Heart right ventricle (tissue), 16 donors: ENCODE results near the gene EMC9. TPM values are rescaled to one million over a fixed set of nuclear protein-coding genes. Genes with fewer than 3 reads are reported as not detected.

Experiments
- ATAC-seq, 8 donors: fragments of 200-7000 bp; cut with Tn5 transposase; one replicate each; pipeline ENCODE4 v1.9.1; 2020; ENCODE audit warnings: mild to moderate bottlenecking in 8 of 8, moderate library complexity in 8 of 8, moderate number of reproducible peaks in 1 of 8
- DNase-seq, 2 donors: peaks; one replicate each; pipeline ENCODE4 v3.0.0-alpha.2; 2020
- H3K27ac ChIP-seq, 10 donors: fragments of 200-600 bp; sonication (generic) in 2 of 10; one replicate each; pipeline versions ENCODE4 v1.5.0 to v1.8.0; 2020 to 2022; ENCODE audit warnings: mild to moderate bottlenecking in 3 of 10
- H3K27me3 ChIP-seq, 7 donors: fragments of 200-600 bp; one replicate each; pipeline ENCODE4 v1.8.0; 2021 to 2022; ENCODE audit warnings: mild to moderate bottlenecking in 2 of 7
- H3K36me3 ChIP-seq, 9 donors: fragments of 200-600 bp; sonication (generic) in 1 of 9; one replicate each; pipeline versions ENCODE4 v1.5.0 to v1.8.0; 2020 to 2022; ENCODE audit warnings: mild to moderate bottlenecking in 2 of 9
- H3K4me1 ChIP-seq, 9 donors: fragments of 200-600 bp; sonication (generic) in 1 of 9; one replicate each; pipeline versions ENCODE4 v1.5.0 to v1.8.0; 2020 to 2022; ENCODE audit warnings: mild to moderate bottlenecking in 4 of 9
- H3K4me3 ChIP-seq, 10 donors: fragments of 200-600 bp; sonication (generic) in 2 of 10; one replicate each; pipeline versions ENCODE4 v1.5.0 to v1.8.0; 2020 to 2022; ENCODE audit warnings: mild to moderate bottlenecking in 7 of 10, moderate library complexity in 2 of 10
- H3K9me3 ChIP-seq, 11 donors: fragments of 200-600 bp in 10 of 11; sonication (generic) in 2 of 11; one replicate each; pipeline versions ENCODE4 v1.5.0 to v1.8.0; 2013 to 2022; ENCODE audit warnings: mild to moderate bottlenecking in 2 of 11, control low read depth in 1 of 11, moderate library complexity in 1 of 11
- CTCF ChIP-seq, 9 donors: fragments of 200-600 bp; sonication (generic) in 2 of 9; IDR thresholded peaks; one replicate each; pipeline versions ENCODE4 v1.5.0 to v1.8.0; 2021 to 2022; ENCODE audit warnings: antibody characterized with exemption in 9 of 9, mild to moderate bottlenecking in 5 of 9, moderate library complexity in 1 of 9
- WGBS, 2 donors: extraction: QIAGEN DNeasy Blood & Tissue Kit; methylation state at CpG; one replicate each; pipeline ENCODE4 v1.1.7; 2013; ENCODE audit warnings: inconsistent platforms in 1 of 2; 5-methylcytosine and 5-hydroxymethylcytosine counted together
- intact Hi-C, 10 donors: fragments of 100-400 bp; cut with DNase I; formaldehyde crosslinking; loops; one replicate each; pipeline versions ENCODE4 v1.11.1 to v1.14.2; 2022
- polyA plus RNA-seq, 2 donors: library from polyadenylated mRNA; stranded (reverse); fragments of 200-250 nt; gene quantifications; one replicate each; pipeline ENCODE4 v1.2.3, GENCODE V29; 2013
- total RNA-seq, 10 donors: library from RNA; stranded (reverse); fragmentation: NEBNext Ultra II Directional in 3 of 10; extraction: Animal tissue kit (Norgen Biotek cat#: 25700) in 3 of 10; gene quantifications; one replicate each; pipeline versions ENCODE4 v1.2.1 to v1.2.4, GENCODE V29; 2021 to 2023
- donor health status: Arrhythmogenic right ventricular cardiomyopathy.
- donor health status: ischemic (EF 13 %, LVEDD 7.1; RV severe dilation, severe dysfunction).
- donor health status: healthy with polysubstance abuse.
- donor health status: DM: no; HTN: yes; CAD: no.
- donor health status: DM: no; HTN: no; CAD: no.
- donor health status: ischemic (EF 25% LVEDD 6.9; RV normal size, moderate dysfunction).
- donor health status: ischemic (EF 25% LVEDD 5.7; RV mildly dilated, moderate dysfunction).
- donor health status: healthy.
- donor health status: DM: yes; HTN: yes; CAD: no.
- donor health status: Ischemic cardiomyopathy.
- donor health status: ischemic (EF 35%, LVEDD 5.7; RV mildly dilated, moderate dysfunction).
- donor health status: nonischemic (EF 11% LVEDD 7.7; RV severe dilation, severe dysfunction).
- donor health status: DM: yes; HTN: yes; CAD: no.
- donor health status: PGD.
- donor health status: ischemic (EF 29% LVEDD 5.4; RV normal size, mild dysfunction).
- donor health status: nonischemic (EF 23%, LVEDD 6.1; RV moderate dilation, normal function).

Gene EMC9
- total and polyA plus RNA-seq, 12 donors: 10.2 to 44.3 (median 14.4) TPM

GRCh38 chr14:24145219-24145618, 3.8 kb upstream of the EMC9 start:
- Histone ChIP-seq H3K27me3 (no peaks in the 10 kb centered on the region), H3K36me3 (peaks cover 0 to 48% (median 16%) of the 10 kb centered on the region in 9 donors), H3K27ac (peak overlapping the region in 8 of 10 donors; percentile 89 to 95 (median 94)), H3K4me3 (peak overlapping the region in 5 of 10 donors; percentile 75 to 96 (median 92)), H3K9me3 (no peaks in the 10 kb centered on the region), H3K4me1 (peaks cover 18 to 65% (median 37%) of the 10 kb centered on the region in 9 donors)
- intact Hi-C loops: loop anchor here in 3 of 10 donors (5.0 to 10.0 kb wide), 2 partner anchors 33 to 840 kb away; partner anchors contain the start of genes DCAF11 (in 2 of the 3), NRL (in 2 of the 3), BCL2L2 (in 1 of the 3) and PPP1R3E (in 1 of the 3)
- 91 to 96% methylated on average over 2 of the region's 2 CpGs for WGBS, 2 donors
- no peak for TF ChIP-seq CTCF (IDR thresholded peaks at IDR 0.05)
- no peak for DNase-seq
- ATAC-seq: no peak

- peak overlapping the region in 2 of 10 donors; percentile 1 to 92 for H3K27ac ChIP-seq
- TF ChIP-seq CTCF (IDR thresholded peaks at IDR 0.05): no peak
- 91% methylated on average over 1 of the region's 1 CpG for WGBS, 2 donors
- intact Hi-C loops: loop anchor here in 1 of 10 donors (10.0 kb wide), 1 partner anchor 840 kb away; the partner anchor contains the start of genes BCL2L2 and PPP1R3E
- H3K27me3 ChIP-seq: no peaks in the 10 kb centered on the region
- no peaks in the 10 kb centered on the region for H3K9me3 ChIP-seq
- DNase-seq (no peak), ATAC-seq (no peak)
- H3K36me3 ChIP-seq: peaks cover 0 to 46% (median 8%) of the 10 kb centered on the region in 9 donors
- H3K4me1 ChIP-seq: peaks cover 20 to 67% (median 44%) of the 10 kb centered on the region in 9 donors
- no peak overlapping the region for H3K4me3 ChIP-seq
Observed at GRCh38 chr14:24144451-24144850, 3.1 kb upstream of the EMC9 start.

GRCh38 chr14:24143511-24143910, 2.1 kb upstream of the EMC9 start:
- H3K4me3 ChIP-seq: no peak overlapping the region
- no peak for ATAC-seq
- no peaks in the 10 kb centered on the region for H3K27me3 ChIP-seq
- intact Hi-C loops: loop anchor here in 1 of 10 donors (10.0 kb wide), 1 partner anchor 839 kb away; the partner anchor contains the start of genes BCL2L2 and PPP1R3E
- H3K9me3 ChIP-seq: no peaks in the 10 kb centered on the region
- no peak for DNase-seq
- peaks cover 20 to 67% (median 43%) of the 10 kb centered on the region in 9 donors for H3K4me1 ChIP-seq
- peak overlapping the region in 1 of 10 donors; percentile 2 for H3K27ac ChIP-seq
- peaks cover 0 to 46% (median 12%) of the 10 kb centered on the region in 9 donors for H3K36me3 ChIP-seq
- 61 to 74% methylated on average over 2 of the region's 2 CpGs for WGBS, 2 donors
- no peak for TF ChIP-seq CTCF (IDR thresholded peaks at IDR 0.05)

- no peak for TF ChIP-seq CTCF (IDR thresholded peaks at IDR 0.05)
- Histone ChIP-seq H3K4me3 (peak overlapping the region in 3 of 10 donors; percentile 70 to 88 (median 85)), H3K36me3 (peaks cover 0 to 50% (median 20%) of the 10 kb centered on the region in 9 donors), H3K9me3 (no peaks in the 10 kb centered on the region), H3K27ac (peak overlapping the region in 2 of 10 donors; percentile 8 to 20), H3K4me1 (peaks cover 14 to 68% (median 44%) of the 10 kb centered on the region in 9 donors), H3K27me3 (no peaks in the 10 kb centered on the region)
- intact Hi-C loops: no loop called here
- DNase-seq (no peak), ATAC-seq (no peak)
- 88 to 89% methylated on average over 9 of the region's 9 CpGs for WGBS, 2 donors
Observed at GRCh38 chr14:24139272-24139934, 2.0 kb downstream of the EMC9 start.
